ENCODE measurements around the gene MXD4. TPM values are rescaled to one million over a fixed set of nuclear protein-coding genes. Genes with fewer than 3 reads are reported as not detected.
"Not testable (repeated sequence)": the region's sequence is repeated elsewhere in the genome, so short reads cannot be mapped to it uniquely, and the experiment has no call there.

MXD4 gene
- total RNA-seq, 4 donors from 2014 or later, result 33.3 to 62.6 (median 47.6) TPM

- intact Hi-C loops (cut with DNase I; ENCODE audit: low total_unique reads), result loop anchor here (10.0 kb wide), 1 partner anchor 236 kb away; no protein-coding TSS in a partner anchor
- WGBS, 2 donors, result 68 to 74% methylated on average over 1 of the region's 1 CpG
- no peak overlapping the region for H3K4me3 ChIP-seq (ENCODE audit: low read depth, poor library complexity, severe bottlenecking)
- TF ChIP-seq, protein P1, sequence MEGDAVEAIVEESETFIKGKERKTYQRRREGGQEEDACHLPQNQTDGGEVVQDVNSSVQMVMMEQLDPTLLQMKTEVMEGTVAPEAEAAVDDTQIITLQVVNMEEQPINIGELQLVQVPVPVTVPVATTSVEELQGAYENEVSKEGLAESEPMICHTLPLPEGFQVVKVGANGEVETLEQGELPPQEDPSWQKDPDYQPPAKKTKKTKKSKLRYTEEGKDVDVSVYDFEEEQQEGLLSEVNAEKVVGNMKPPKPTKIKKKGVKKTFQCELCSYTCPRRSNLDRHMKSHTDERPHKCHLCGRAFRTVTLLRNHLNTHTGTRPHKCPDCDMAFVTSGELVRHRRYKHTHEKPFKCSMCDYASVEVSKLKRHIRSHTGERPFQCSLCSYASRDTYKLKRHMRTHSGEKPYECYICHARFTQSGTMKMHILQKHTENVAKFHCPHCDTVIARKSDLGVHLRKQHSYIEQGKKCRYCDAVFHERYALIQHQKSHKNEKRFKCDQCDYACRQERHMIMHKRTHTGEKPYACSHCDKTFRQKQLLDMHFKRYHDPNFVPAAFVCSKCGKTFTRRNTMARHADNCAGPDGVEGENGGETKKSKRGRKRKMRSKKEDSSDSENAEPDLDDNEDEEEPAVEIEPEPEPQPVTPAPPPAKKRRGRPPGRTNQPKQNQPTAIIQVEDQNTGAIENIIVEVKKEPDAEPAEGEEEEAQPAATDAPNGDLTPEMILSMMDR (IDR thresholded peaks at IDR 0.05), result no peak
- no peak for TF ChIP-seq POLR2A (IDR thresholded peaks at IDR 0.05)
- no peak for DNase-seq (ENCODE audit: low spot score in 2 of 2)
Measured at GRCh38 chr4:2218436-2218835, 43.5 kb downstream of the MXD4 start.

DNA sequence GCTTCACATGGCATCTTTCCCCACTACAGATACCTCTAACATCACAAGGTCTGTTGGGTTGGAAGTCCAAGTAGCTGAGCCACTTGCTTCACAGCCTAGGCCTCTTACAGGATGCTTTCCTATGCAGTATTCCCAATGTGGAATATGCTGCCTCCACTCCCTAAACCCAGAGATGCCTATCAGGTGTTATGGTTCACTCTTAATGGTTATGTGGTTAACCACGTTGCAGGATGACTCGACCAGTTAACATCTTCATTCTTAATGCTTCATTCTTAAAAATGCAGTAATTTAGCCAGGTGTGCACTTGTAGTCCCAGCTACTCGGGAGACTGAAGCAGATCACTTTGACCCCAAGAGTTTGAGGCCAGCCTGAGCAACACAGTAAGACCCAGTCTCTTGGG is 44.2 kb downstream of the MXD4 start:
- intact Hi-C loops (cut with DNase I; ENCODE audit: low total_unique reads), result loop anchor here (10.0 kb wide), 1 partner anchor 237 kb away; no protein-coding TSS in a partner anchor
- TF ChIP-seq, protein P1 (IDR thresholded peaks at IDR 0.05), result no peak
- no peak for TF ChIP-seq POLR2A (IDR thresholded peaks at IDR 0.05)
- 48 to 63% methylated on average over 3 of the region's 3 CpGs for WGBS, 2 donors
- no peak for DNase-seq (ENCODE audit: low spot score in 2 of 2)
- H3K4me3 ChIP-seq (ENCODE audit: low read depth, poor library complexity, severe bottlenecking), result no peak overlapping the region

GRCh38 chr4:2212831-2213230 is 49.1 kb downstream of the MXD4 start:
- whole genome bisulfite sequencing, 2 donors, result 78 to 93% methylated on average over 1 of the region's 1 CpG
- no peak for TF ChIP-seq POLR2A (IDR thresholded peaks at IDR 0.05)
- TF ChIP-seq, protein P1 (IDR thresholded peaks at IDR 0.05), result no peak
- no peak for DNase-seq (ENCODE audit: low spot score in 2 of 2)
- H3K4me3 ChIP-seq (ENCODE audit: low read depth, poor library complexity, severe bottlenecking), result no peak overlapping the region
- intact Hi-C loops (cut with DNase I; ENCODE audit: low total_unique reads), result loop anchor here (10.0 kb wide), 1 partner anchor 242 kb away; no protein-coding TSS in a partner anchor

DNA sequence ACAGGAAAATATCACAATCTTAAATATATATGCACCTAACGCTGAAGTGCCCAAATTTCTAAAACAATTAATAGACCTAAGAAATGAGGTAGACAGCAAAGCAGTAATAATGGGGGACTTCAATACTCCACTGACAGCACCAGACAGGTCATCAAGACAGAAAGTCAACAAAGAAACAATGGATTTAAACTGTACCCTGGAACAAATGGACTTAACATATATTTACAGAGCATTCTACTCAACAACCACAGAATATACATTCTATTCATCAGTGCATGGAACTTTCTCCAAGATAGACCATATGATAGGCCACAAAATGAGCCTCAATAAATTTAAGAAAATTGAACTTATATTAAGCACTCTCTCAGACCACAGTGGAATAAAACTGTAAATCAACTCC is 59.1 kb downstream of the MXD4 start:
- 92 to 96% methylated on average over 1 of the region's 1 CpG for WGBS, 2 donors
- DNase-seq (ENCODE audit: low spot score in 2 of 2); intact Hi-C loops (cut with DNase I; ENCODE audit: low total_unique reads); H3K4me3 ChIP-seq (ENCODE audit: low read depth, poor library complexity, severe bottlenecking): not testable (repeated sequence)

Other genes with a start within 250 kb of the MXD4 start
- 1 to 10 TPM in 2 of 4 donors, under 1 TPM in 2; 0.39 to 1.4 (median 0.97) TPM for gene NAT8L, start 202.8 kb downstream of the MXD4 start, total RNA-seq
- 10 to 100 TPM in 3 of 4 donors, 1 to 10 TPM in 1; 6.8 to 15.3 (median 12.4) TPM for gene HAUS3, start 20.0 kb downstream of the MXD4 start, total RNA-seq
- 1 to 10 TPM in 2 of 4 donors, under 1 TPM in 2; 0.30 to 3.3 (median 0.89) TPM for gene POLN, start 20.0 kb downstream of the MXD4 start, total RNA-seq
- gene ZFYVE28, start 156.5 kb upstream of the MXD4 start, total RNA-seq, result 10 to 100 TPM in 2 of 4 donors, 1 to 10 TPM in 2; 5.0 to 12.8 (median 9.9) TPM
- gene CFAP99, start 156.8 kb upstream of the MXD4 start, total RNA-seq, result not detected
- 10 to 100 TPM; 30.4 to 44.0 (median 37.9) TPM for gene RNF4, start 207.0 kb upstream of the MXD4 start, total RNA-seq